WTC11 (cell line): Measurements from ENCODE around the gene NPAS3. TPM values are rescaled to one million over a fixed set of nuclear protein-coding genes. Genes with fewer than 3 reads are reported as not detected.

Source experiments
- ATAC-seq: fragments of 200-7000 bp; cut with Tn5 transposase; 2 replicates; pipeline ENCODE4 v1.10.0; 2021; ENCODE audit warnings: mild to moderate bottlenecking, moderate library complexity
- CTCF ChIA-PET: fragments of 300-600 bp; sonication (Branson Sonifier 250); formaldehyde crosslinking; loops from one replicate; lab custom pipeline; 2021; ENCODE audit warnings: antibody characterized with exemption; lab: Charles Lee
- POLR2A ChIA-PET: fragments of 350-600 bp; sonication (Branson Sonifier 250); formaldehyde crosslinking; loops from one replicate; lab custom pipeline; 2021; ENCODE audit warnings: antibody characterized with exemption; lab: Charles Lee
- DNase-seq: peaks from one replicate; pipeline ENCODE4 v3.0.0; 2021; ENCODE audit warnings: low spot score
- H3K27ac Mint-ChIP-seq: 2 replicates; pipeline ENCODE4 v1.8.0; 2021; ENCODE audit warnings: mixed read lengths
- H3K27me3 Mint-ChIP-seq: 2 replicates; pipeline ENCODE4 v1.8.0; 2021; ENCODE audit warnings: low read depth, mild to moderate bottlenecking, moderate library complexity, mixed read lengths
- H3K36me3 Mint-ChIP-seq: 2 replicates; pipeline ENCODE4 v1.8.0; 2021; ENCODE audit warnings: mixed read lengths
- H3K4me1 Mint-ChIP-seq: 2 replicates; pipeline ENCODE4 v1.8.0; 2022; ENCODE audit warnings: mixed read lengths
- H3K4me3 Mint-ChIP-seq: 2 replicates; pipeline ENCODE4 v1.8.0; 2021; ENCODE audit warnings: mild to moderate bottlenecking, moderate library complexity, mixed read lengths
- H3K9me3 Mint-ChIP-seq: 2 replicates; pipeline ENCODE4 v1.8.0; 2021; ENCODE audit warnings: mixed read lengths
- ATF1 ChIP-seq: sonication (generic); formaldehyde crosslinking; IDR thresholded peaks from 2 replicates; pipeline ENCODE4 v1.8.1; 2023; ENCODE audit warnings: mild to moderate bottlenecking, moderate library complexity, missing genetic modification reagents
- GRHL2 ChIP-seq: fragments of 250-450 bp; sonication (Bioruptor Pico); IDR thresholded peaks from 2 replicates; pipeline ENCODE4 v1.8.0; 2022; ENCODE audit warnings: mild to moderate bottlenecking, moderate library complexity; ENCODE audit not compliant: insufficient replicate concordance, severe bottlenecking
- JUN ChIP-seq: sonication (generic); formaldehyde crosslinking; IDR thresholded peaks from 2 replicates; pipeline ENCODE4 v1.8.0; 2023; ENCODE audit warnings: mild to moderate bottlenecking, missing genetic modification reagents
- NFYB ChIP-seq: sonication (generic); formaldehyde crosslinking; conservative IDR thresholded peaks from 2 replicates; pipeline ENCODE4 v1.8.0; 2022; ENCODE audit warnings: low read depth, missing genetic modification reagents
- TCF7 ChIP-seq: sonication (generic); formaldehyde crosslinking; IDR thresholded peaks from 2 replicates; pipeline ENCODE4 v1.8.0; 2022; ENCODE audit warnings: mild to moderate bottlenecking, low read depth, missing genetic modification reagents, moderate library complexity
- TP53 ChIP-seq: sonication (generic); formaldehyde crosslinking; IDR thresholded peaks from 2 replicates; pipeline ENCODE4 v1.8.1; 2023; ENCODE audit warnings: mild to moderate bottlenecking, missing genetic modification reagents
- ZBTB21 ChIP-seq: sonication (generic); formaldehyde crosslinking; IDR thresholded peaks from 2 replicates; pipeline ENCODE4 v1.8.1; 2023; ENCODE audit warnings: mild to moderate bottlenecking, missing genetic modification reagents, borderline replicate concordance
- ZNF671 ChIP-seq: fragments of 250-450 bp; sonication (Bioruptor Pico); IDR thresholded peaks from 2 replicates; pipeline ENCODE4 v1.8.0; 2021; ENCODE audit warnings: mild to moderate bottlenecking
- total RNA-seq: library from RNA; stranded (reverse); gene quantifications from 3 replicates; pipeline ENCODE4 v1.2.3, GENCODE V29; 2021
- TF ChIP-seq, protein P1 (sequence below): sonication (generic); formaldehyde crosslinking; IDR thresholded peaks from 2 replicates; pipeline ENCODE4 v1.8.0; 2022; ENCODE audit warnings: mild to moderate bottlenecking, missing genetic modification reagents
- TF ChIP-seq, protein P2 (sequence below): fragments of 250-450 bp; sonication (Bioruptor Pico); IDR thresholded peaks from 2 replicates; pipeline ENCODE4 v2.1.2; 2022; ENCODE audit warnings: mild to moderate bottlenecking, moderate library complexity
- TF ChIP-seq, protein P3 (sequence below): fragments of 250-450 bp; sonication (Bioruptor Pico); conservative IDR thresholded peaks from 2 replicates; pipeline ENCODE4 v1.9.0; 2021; ENCODE audit warnings: mild to moderate bottlenecking
- TF ChIP-seq, protein P4 (sequence below): sonication (generic); formaldehyde crosslinking; IDR thresholded peaks from 2 replicates; pipeline ENCODE4 v1.8.1; 2023; ENCODE audit warnings: mild to moderate bottlenecking, missing genetic modification reagents
- TF ChIP-seq, protein P5 (sequence below): sonication (generic); formaldehyde crosslinking; IDR thresholded peaks from 2 replicates; pipeline ENCODE4 v1.8.0; 2023; ENCODE audit warnings: missing genetic modification reagents
- TF ChIP-seq, protein P6 (sequence below): fragments of 250-450 bp; sonication (Bioruptor Pico); IDR thresholded peaks from 2 replicates; pipeline ENCODE4 v1.8.0; 2021; ENCODE audit warnings: mild to moderate bottlenecking
- TF ChIP-seq, protein P7 (sequence below): sonication (generic); formaldehyde crosslinking; IDR thresholded peaks from 2 replicates; pipeline ENCODE4 v1.8.1; 2023; ENCODE audit warnings: mild to moderate bottlenecking, missing genetic modification reagents, moderate library complexity

Gene NPAS3
- total RNA-seq, 1 experiment from 2014 or later: 3.2 TPM

DNA sequence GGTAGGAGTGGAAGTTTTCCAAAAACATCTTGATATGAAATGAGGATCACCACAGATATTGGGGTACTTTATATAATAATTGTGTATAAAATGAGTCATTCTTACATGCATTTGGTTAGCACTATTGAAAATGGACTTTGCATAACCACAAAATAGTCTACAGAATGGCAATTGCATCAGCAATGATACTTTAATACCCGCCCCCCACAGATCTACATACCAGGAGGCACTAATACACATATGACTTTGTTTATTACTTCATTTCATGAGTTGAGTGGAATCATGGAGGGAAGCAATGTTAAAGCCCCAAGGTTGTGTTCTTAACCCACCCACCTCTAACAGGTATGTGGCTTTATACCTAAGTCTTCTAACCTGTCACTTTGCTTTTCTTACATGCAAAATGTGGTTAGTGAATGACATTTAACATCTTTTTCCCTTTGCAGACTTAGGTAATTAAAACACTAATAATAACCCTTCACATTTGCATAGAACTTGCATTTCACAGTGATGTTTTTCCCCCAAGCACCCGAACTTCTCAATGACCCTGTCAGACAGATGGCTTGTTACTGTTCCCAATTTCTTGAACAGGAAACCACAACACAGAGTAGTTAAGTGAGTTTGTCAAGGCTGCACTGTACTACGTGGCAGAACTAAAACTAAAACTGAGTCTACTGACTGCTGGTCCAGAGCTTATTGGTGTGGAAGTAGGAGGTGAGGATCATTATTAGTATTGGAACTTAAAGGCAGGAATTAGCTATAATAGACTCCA is 101.9 kb downstream of the NPAS3 start:
- H3K27ac Mint-ChIP-seq: no peak overlapping the region
- H3K4me1 Mint-ChIP-seq: no peaks in the 10 kb centered on the region
- H3K9me3 Mint-ChIP-seq: peaks cover 45% of the 10 kb centered on the region
- ChIA-PET POLR2A (no interaction called here), CTCF (no interaction called here)
- H3K36me3 Mint-ChIP-seq: peaks cover 26% of the 10 kb centered on the region
- ATAC-seq: no peak
- H3K27me3 Mint-ChIP-seq: no peaks in the 10 kb centered on the region
- TF ChIP-seq, protein P1, sequence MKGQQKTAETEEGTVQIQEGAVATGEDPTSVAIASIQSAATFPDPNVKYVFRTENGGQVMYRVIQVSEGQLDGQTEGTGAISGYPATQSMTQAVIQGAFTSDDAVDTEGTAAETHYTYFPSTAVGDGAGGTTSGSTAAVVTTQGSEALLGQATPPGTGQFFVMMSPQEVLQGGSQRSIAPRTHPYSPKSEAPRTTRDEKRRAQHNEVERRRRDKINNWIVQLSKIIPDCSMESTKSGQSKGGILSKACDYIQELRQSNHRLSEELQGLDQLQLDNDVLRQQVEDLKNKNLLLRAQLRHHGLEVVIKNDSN (CRISPR knock-in tag): no peak
- TF ChIP-seq, protein P2, sequence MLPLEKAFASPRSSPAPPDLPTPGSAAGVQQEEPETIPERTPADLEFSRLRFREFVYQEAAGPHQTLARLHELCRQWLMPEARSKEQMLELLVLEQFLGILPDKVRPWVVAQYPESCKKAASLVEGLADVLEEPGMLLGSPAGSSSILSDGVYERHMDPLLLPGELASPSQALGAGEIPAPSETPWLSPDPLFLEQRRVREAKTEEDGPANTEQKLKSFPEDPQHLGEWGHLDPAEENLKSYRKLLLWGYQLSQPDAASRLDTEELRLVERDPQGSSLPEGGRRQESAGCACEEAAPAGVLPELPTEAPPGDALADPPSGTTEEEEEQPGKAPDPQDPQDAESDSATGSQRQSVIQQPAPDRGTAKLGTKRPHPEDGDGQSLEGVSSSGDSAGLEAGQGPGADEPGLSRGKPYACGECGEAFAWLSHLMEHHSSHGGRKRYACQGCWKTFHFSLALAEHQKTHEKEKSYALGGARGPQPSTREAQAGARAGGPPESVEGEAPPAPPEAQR: no peak
- TF ChIP-seq, protein P3, sequence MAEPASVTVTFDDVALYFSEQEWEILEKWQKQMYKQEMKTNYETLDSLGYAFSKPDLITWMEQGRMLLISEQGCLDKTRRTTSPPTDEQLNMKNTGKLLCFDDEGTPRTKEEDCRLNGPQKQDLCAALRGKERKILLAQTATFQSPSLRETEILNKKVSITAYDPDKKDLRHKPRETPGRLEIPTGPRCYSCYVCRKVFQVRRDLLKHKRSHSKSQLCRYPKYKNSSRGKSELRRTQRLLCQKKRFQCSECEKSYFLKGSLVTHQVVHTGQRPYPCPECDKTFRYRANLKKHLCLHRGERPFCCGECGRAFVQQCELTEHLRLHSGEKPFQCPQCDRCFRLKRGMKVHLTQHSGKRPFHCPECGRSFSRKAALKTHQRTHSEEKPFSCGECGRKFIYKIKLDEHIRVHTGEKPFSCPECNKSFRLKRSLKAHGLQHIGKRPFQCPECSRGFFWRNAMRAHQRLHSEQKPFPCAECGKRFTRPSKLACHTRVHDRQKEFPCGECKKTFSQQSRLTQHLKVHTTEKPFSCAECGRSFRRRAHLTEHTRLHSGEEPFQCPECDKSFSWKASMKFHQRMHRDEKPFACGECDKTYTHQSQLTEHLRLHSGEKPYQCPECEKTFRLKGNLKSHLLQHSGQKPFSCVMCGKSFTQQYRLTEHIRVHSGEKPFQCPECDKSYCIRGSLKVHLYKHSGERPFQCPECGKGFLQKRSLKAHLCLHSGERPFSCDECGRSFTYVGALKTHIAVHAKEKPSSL (CRISPR knock-in tag): no peak
- TF ChIP-seq, protein P4, sequence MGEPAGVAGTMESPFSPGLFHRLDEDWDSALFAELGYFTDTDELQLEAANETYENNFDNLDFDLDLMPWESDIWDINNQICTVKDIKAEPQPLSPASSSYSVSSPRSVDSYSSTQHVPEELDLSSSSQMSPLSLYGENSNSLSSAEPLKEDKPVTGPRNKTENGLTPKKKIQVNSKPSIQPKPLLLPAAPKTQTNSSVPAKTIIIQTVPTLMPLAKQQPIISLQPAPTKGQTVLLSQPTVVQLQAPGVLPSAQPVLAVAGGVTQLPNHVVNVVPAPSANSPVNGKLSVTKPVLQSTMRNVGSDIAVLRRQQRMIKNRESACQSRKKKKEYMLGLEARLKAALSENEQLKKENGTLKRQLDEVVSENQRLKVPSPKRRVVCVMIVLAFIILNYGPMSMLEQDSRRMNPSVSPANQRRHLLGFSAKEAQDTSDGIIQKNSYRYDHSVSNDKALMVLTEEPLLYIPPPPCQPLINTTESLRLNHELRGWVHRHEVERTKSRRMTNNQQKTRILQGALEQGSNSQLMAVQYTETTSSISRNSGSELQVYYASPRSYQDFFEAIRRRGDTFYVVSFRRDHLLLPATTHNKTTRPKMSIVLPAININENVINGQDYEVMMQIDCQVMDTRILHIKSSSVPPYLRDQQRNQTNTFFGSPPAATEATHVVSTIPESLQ (CRISPR knock-in tag): no peak
- no peak for TF ChIP-seq JUN (CRISPR knock-in tag)
- TF ChIP-seq, protein P5, sequence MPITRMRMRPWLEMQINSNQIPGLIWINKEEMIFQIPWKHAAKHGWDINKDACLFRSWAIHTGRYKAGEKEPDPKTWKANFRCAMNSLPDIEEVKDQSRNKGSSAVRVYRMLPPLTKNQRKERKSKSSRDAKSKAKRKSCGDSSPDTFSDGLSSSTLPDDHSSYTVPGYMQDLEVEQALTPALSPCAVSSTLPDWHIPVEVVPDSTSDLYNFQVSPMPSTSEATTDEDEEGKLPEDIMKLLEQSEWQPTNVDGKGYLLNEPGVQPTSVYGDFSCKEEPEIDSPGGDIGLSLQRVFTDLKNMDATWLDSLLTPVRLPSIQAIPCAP: no peak
- H3K4me3 Mint-ChIP-seq: no peak overlapping the region
- no peak for DNase-seq

DNA sequence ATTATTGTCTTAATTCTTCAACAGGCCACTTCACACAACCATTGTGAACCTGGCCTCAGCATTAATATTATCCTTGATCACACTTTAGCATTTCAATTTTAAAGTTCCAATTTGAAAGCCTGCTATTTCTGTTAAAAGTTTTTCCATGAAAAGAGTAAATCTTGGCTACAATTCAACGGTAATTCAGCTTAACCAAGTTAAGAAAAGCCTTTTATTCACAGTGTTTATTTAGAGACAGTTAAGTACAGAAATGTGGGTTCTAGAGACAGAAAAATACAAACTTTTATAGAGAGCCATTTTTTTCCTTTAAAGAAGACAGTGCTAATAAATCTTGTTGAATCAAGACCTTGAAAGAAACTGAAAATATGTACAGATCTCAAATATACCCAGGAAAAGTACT is 103.9 kb downstream of the NPAS3 start:
- Mint-ChIP-seq H3K9me3 (peaks cover 53% of the 10 kb centered on the region), H3K27ac (no peak overlapping the region), H3K27me3 (no peaks in the 10 kb centered on the region), H3K4me3 (no peak overlapping the region), H3K36me3 (peaks cover 26% of the 10 kb centered on the region), H3K4me1 (no peaks in the 10 kb centered on the region)
- ATAC-seq (no peak), DNase-seq (no peak)
- ChIA-PET CTCF (no interaction called here), POLR2A (no interaction called here)
- TF ChIP-seq, protein P5: no peak
- TF ChIP-seq ZBTB21: no peak
- TF ChIP-seq TP53 (CRISPR knock-in tag): no peak
- no peak for TF ChIP-seq GRHL2 (CRISPR knock-in tag)
- TF ChIP-seq, protein P3 (CRISPR knock-in tag): no peak
- no peak for TF ChIP-seq NFYB (CRISPR knock-in tag)
- no peak for TF ChIP-seq ATF1
- TF ChIP-seq ZNF671 (CRISPR knock-in tag): no peak
- TF ChIP-seq, protein P6, sequence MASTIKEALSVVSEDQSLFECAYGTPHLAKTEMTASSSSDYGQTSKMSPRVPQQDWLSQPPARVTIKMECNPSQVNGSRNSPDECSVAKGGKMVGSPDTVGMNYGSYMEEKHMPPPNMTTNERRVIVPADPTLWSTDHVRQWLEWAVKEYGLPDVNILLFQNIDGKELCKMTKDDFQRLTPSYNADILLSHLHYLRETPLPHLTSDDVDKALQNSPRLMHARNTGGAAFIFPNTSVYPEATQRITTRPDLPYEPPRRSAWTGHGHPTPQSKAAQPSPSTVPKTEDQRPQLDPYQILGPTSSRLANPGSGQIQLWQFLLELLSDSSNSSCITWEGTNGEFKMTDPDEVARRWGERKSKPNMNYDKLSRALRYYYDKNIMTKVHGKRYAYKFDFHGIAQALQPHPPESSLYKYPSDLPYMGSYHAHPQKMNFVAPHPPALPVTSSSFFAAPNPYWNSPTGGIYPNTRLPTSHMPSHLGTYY: no peak
- no peak for TF ChIP-seq TCF7 (CRISPR knock-in tag)
- TF ChIP-seq, protein P7, sequence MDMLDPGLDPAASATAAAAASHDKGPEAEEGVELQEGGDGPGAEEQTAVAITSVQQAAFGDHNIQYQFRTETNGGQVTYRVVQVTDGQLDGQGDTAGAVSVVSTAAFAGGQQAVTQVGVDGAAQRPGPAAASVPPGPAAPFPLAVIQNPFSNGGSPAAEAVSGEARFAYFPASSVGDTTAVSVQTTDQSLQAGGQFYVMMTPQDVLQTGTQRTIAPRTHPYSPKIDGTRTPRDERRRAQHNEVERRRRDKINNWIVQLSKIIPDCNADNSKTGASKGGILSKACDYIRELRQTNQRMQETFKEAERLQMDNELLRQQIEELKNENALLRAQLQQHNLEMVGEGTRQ (CRISPR knock-in tag): no peak
